Activated CD8-positive, alpha-beta memory T cell treated with anti-CD3 and anti-CD28 coated beads for 36 hours (primary cell): ENCODE results near the gene KLK8. TPM values are rescaled to one million over a fixed set of nuclear protein-coding genes. Genes with fewer than 3 reads are reported as not detected.

Source experiments
- CTCF ChIA-PET: fragments of 350-600 bp; sonication (Branson Sonifier 250); formaldehyde crosslinking; loops from one replicate; lab custom pipeline; 2021; ENCODE audit warnings: antibody characterized with exemption; lab: Charles Lee
- POLR2A ChIA-PET: fragments of 350-600 bp; sonication (Branson Sonifier 250); formaldehyde crosslinking; loops from one replicate; lab custom pipeline; 2021; ENCODE audit warnings: antibody characterized with exemption; lab: Charles Lee
- total RNA-seq, 2 experiments: library from RNA; stranded (reverse); gene quantifications; one replicate each; pipeline ENCODE4 v1.2.3, GENCODE V29; 2021

Gene KLK8
- total RNA-seq, 2 experiments from 2014 or later, result not detected

GRCh38 chr19:51019544-51019925, 18.1 kb upstream of the KLK8 start, which contains the start of gene KLK10:
Gene KLK10 (minus strand): TSS chr19:51019709. CDS start chr19:51019130, 579 bp downstream.
- ChIA-PET CTCF (no interaction called here), POLR2A (no interaction called here)

- ChIA-PET CTCF (no interaction called here), POLR2A (no interaction called here)
These were observed 17.5 kb upstream of the KLK8 start for GRCh38 chr19:51018745-51019543.

DNA sequence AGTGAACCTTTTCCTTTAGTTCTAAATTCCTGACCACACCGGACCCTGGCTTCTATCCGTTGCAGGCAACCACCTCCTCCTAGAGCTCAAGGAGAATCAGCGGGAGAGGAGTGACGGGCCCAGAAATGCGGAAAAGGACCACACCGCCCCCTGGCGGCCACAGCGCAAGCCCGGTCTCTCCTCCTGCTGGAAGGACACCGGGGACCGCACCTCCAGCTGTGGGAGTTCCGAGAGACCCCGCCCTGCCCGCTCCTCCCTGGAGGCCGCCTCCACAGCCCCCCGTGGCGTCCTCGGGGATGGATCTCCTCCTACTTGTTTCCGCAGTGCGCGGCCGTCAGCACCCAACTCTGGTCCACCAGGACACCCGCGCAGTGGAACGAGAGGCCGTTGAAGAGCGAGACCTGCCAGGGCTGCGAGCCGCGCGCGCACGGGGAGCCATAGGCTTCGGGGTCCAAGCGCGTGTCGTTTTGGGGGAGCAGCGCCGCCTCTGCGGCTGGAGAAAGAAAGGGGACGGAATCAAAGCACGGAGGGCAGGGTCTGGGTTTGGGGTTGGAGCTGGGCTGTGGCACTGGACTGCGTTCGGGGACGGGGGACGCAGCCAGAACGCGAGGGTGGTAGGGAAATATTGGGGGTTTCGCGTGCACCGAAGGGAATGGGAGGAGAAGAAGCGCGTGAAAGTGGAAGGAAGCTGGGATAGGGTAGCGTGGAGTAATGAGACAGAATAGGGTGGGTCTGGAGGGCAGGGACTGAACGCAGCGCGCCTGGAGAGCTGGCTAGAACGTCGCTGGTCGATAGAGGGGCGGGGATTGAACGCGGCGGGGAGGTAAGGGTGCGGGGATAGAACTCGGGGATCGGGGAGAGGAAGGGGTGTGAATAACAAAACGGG, 15.6 kb upstream of the KLK8 start:
- CTCF ChIA-PET, result interaction anchor here (0.6 to 1.1 kb wide), 4 partner anchors 18 to 409 kb away, joined by 3 to 5 read pairs (median 4); partner anchors contain the start of gene KLK12

DNA sequence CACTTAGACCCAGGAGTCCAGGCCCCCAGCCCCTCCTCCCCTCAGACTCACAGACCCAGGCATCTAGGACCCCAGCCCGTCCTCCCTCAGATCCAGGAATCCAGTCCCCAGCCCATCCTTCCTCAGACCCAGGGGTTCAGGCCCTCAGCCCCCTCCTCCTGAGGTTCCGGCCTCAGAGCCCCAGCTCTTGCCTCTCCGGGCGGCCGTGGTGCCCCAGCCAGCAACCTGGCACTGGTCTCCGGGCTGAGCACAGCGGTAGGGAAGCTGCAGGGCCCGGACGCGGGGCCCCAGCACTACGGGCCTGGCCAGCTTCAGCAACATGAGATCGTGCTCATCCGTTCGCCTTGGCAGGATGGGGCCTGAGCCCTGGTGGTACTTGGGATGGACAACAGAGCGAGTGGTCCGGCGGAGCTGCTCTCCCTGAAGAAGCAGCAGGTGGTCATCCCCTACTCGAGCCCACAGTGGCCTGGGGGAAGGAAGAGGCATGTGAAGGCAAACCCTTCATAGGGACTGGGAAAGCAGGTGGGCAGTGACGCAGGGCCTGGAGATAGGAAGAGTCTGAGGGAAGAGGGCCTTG, 14.4 kb upstream of the KLK8 start:
- CTCF ChIA-PET, result interaction anchor here (1.0 to 1.1 kb wide), 2 partner anchors 90 to 154 kb away, joined by 3 to 4 read pairs; no protein-coding TSS in a partner anchor
- POLR2A ChIA-PET, result no interaction called here

More for the DNA sequence above, 15.6 kb upstream of the KLK8 start:
- POLR2A ChIA-PET, result no interaction called here

- CTCF ChIA-PET, result no interaction called here
These were observed 12.8 kb upstream of the KLK8 start for GRCh38 chr19:51014242-51014641.

DNA sequence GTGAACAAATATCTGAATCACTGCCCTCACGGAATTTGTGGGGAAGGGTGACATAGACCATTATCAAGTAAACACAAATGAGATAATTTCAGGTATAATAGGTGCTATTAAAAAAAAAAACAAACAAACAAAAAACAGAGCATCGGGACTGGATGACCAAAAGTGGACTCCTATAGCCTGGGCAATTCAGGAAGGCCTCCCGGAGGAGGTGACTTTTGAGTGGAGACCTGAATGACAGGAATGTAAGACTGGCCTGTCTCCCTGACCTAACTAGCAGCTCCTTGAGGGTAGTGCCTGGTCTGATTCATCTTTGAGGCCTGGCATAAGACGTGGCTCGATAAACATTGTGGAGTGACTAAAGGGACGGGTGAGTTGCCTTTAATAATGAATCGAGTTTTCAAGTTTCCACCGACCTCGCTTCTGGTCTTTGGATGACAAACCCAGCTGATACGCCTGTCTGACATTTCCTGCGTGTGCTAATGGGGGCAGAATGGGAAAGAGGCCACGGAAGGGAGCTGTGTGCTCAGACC, 11.3 kb upstream of the KLK8 start:
- ChIA-PET CTCF (no interaction called here), POLR2A (no interaction called here)

More at GRCh38 chr19:51014242-51014641, 12.8 kb upstream of the KLK8 start:
- POLR2A ChIA-PET, result no interaction called here

- POLR2A ChIA-PET, result no interaction called here
- CTCF ChIA-PET, result no interaction called here
These were observed 8.8 kb upstream of the KLK8 start for GRCh38 chr19:51010066-51010795.

DNA sequence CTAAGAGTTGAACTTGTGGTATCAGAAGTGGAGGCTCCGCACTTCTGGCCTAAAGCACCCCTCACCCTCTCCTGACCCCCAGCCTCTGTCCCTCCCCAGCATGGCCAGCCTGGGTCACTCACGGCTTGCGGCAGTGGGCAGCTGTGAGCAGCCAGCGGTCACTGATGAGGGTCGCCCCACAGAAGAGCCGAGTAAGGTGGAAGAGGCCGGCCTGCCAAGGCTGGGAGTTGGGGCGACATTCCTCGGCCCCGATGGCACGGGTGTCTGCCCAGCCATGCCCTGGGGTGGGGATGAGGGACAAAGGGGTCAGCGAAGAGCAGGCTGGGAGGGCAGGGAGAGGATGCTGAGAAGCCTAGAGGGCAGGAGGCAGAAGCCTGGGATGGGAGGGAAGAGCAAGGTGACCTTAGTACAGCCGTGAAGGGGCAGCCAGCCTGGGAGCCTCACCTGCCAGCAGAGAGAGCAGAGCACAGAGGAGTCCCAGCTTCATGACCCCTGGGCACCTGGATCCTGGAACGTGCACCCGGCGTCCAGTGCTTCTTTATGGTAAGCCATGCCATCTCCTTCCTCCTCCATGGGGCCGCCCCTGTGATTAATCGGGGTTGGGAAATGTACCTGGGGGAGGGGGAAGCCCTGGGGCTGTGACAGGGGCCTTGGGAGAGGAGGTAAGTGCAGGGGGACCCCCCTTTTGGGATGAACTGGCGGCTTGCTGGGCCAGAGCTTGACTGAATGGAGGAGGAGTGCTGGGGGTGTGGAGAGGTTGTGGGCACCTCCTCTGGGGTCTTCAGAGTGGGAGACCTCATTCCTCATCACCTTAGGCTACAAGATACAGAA, 7.9 kb upstream of the KLK8 start:
- CTCF ChIA-PET, result interaction anchor here (0.5 kb wide), 1 partner anchor 658 kb away, joined by 3 read pairs; no protein-coding TSS in a partner anchor
- POLR2A ChIA-PET, result no interaction called here

GRCh38 chr19:51007488-51007887, 6.1 kb upstream of the KLK8 start:
- ChIA-PET CTCF (no interaction called here), POLR2A (no interaction called here)

GRCh38 chr19:51006406-51006805, 5.0 kb upstream of the KLK8 start:
- CTCF ChIA-PET, result no interaction called here
- POLR2A ChIA-PET, result no interaction called here

GRCh38 chr19:51005248-51005647, 3.8 kb upstream of the KLK8 start:
- CTCF ChIA-PET, result no interaction called here
- POLR2A ChIA-PET, result no interaction called here

GRCh38 chr19:51003316-51003715, 1.9 kb upstream of the KLK8 start:
- POLR2A ChIA-PET, result no interaction called here
- CTCF ChIA-PET, result no interaction called here

DNA sequence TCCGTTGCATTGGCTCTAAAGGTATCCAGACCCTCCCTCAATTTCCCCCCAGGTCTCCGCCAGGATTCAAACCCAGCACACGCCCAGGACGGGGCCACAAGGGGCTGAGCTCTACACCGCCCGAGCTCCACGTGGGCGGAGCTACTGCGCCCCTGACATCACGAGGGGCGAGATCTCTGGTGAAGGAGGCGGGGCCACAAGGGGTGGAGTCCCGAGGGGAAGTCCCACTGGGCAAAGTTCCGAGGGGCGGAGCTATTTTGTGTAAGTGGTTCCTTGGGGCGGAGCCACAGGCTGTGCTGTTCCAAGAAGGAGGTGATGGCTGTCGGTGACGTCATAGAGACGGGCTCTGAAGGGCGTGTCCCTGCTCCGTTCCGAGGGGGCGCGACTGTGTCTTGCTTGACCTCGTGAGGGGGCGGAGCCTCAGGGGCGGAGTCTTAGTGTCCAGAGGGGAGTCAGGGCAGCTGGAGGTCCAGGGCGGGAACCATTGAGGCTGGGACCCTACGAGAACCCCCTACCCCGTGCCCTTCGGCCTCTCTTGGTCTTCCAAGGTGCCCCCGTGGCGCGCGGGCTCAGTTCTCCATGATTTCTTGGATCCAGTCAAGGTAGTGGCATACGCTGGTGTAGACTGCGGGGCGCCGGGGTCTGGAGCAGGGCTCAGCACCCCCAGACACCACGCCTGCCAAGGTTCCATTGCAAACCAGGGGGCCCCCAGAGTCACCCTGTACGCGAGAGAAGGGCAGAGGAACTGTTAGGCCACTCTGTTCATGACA, 1.3 kb upstream of the KLK8 start:
- POLR2A ChIA-PET, result interaction anchor here (0.6 kb wide), 1 partner anchor 15 kb away, joined by 11 read pairs; no protein-coding TSS in a partner anchor
- CTCF ChIA-PET, result no interaction called here

DNA sequence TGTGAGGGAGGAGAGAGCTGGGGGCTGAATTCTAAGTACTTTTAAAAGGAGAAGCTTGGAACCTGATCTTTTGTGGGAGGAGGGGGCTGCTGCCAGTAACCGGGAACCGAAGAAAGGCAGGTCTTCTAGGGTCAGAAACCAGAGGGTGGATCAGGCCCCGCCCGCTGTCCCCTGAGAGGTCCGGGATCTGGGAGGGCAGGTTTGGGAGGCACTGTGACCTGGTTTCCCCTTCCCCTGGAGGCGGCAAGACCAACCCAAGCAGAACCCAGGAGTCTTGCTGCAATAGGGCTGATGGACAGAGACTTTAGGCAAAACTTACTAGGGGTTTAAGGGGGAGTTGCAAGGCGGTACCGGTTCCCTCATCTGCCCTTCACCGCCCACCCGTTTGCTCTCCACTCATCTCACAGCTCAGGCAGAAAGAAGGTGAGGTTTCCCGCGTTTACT, 707 bp upstream of the KLK8 start:
- ChIA-PET POLR2A (no interaction called here), CTCF (no interaction called here)

DNA sequence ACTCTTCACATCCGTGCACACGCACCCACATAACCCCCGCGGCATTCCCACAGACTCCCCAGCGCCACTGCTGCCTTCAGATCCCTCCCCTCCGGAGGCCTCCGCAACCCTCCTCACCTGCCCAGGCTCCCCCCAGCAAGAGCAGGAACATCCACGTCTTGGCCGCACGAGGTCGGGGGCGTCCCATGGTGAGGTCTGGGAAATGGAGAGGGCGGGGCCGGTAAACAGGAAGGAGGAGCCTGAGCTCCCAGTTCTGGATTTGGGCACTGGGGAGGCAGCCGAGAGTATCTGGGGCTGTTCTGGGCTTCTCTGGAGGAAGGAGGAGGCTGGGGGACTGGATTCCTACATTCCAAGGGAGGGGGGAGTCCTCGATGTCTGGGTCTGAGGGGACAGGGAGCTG, 423 bp downstream of the KLK8 start:
- ChIA-PET CTCF (no interaction called here), POLR2A (no interaction called here)

DNA sequence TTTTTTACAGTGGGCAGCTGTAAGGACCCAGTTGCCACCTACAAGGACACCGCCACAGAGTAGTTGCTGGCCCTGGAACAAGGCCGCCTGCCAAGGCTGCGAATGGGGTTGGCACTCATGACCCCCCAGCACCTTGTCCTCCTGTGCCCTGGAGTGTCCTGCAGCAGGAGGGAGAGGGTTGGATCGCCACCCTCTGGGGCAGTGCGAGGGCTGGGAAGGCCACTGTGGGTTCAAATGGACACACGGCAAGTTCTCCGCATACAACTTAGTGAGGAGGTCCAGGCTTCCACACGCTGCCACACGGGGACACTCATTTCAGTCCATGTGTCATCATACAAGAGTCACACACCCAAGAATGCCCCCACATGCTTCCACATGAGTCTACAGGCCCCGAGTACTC, 978 bp downstream of the KLK8 start:
- POLR2A ChIA-PET, result no interaction called here
- CTCF ChIA-PET, result no interaction called here

DNA sequence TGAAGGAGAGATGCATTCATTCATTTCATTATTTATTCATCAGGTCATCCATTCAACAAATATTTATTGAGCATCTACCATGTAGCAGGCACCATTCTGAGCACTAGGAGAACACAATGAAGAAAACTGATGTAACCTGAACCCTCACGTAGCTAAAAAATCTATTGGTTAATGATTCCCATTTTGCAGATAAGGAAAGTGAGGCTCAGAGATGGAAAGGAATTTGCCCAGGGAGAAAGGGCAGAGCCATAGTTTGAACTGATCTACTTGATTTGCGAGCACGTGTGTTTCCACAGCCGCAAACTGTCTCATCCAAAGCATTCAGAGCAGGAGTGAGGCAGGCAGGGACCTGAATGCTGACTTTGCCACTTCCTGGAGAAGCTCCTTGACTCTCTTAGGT, 2.7 kb downstream of the KLK8 start:
- ChIA-PET POLR2A (no interaction called here), CTCF (no interaction called here)
